Naive thymus-derived CD8-positive, alpha-beta T cell (primary cell): ENCODE results near the gene SCYGR5. TPM values are rescaled to one million over a fixed set of nuclear protein-coding genes. Genes with fewer than 3 reads are reported as not detected.
"Not testable (repeated sequence)": the region's sequence is repeated elsewhere in the genome, so short reads cannot be mapped to it uniquely, and the experiment has no call there.

ENCODE experiments used
- ATAC-seq, 2 donors: fragments of 150-1000 bp; cut with Tn5 transposase in 1 of 2; sonication (Bioruptor Pico), chemical (Tn5 transposase) in 1 of 2; 1 replicate in 1 of 2; 2 replicates in 1 of 2; pipeline ENCODE4 v1.10.0; 2021; ENCODE audit warnings: mild to moderate bottlenecking in 2 of 2, moderate library complexity in 2 of 2
- POLR2A ChIA-PET: fragments of 350-600 bp; sonication (Branson Sonifier 250); formaldehyde crosslinking; loops from one replicate; lab custom pipeline; 2021; ENCODE audit warnings: antibody characterized with exemption; lab: Charles Lee
- DNase-seq, 10 donors: peaks; one replicate each; pipeline versions ENCODE4 v3.0.0 to v3.0.0-alpha.2; 2020 to 2022
- H3K27ac Mint-ChIP-seq, 10 donors: one replicate each; pipeline ENCODE4 v1.8.0; 2020 to 2022; ENCODE audit warnings: mild to moderate bottlenecking in 10 of 10, mixed read lengths in 10 of 10, moderate library complexity in 4 of 10, inconsistent platforms in 1 of 10
- H3K27me3 Mint-ChIP-seq, 5 donors: one replicate each; pipeline ENCODE4 v1.8.0; 2021 to 2022; ENCODE audit warnings: mixed read lengths in 5 of 5
- H3K36me3 Mint-ChIP-seq, 3 donors: one replicate each; pipeline ENCODE4 v1.8.0; 2020 to 2022; ENCODE audit warnings: mixed read lengths in 3 of 3, mild to moderate bottlenecking in 2 of 3, inconsistent platforms in 1 of 3
- H3K4me1 Mint-ChIP-seq, 4 donors: one replicate each; pipeline ENCODE4 v1.8.0; 2021 to 2022; ENCODE audit warnings: mixed read lengths in 4 of 4
- H3K4me3 Mint-ChIP-seq, 10 donors: one replicate each; pipeline ENCODE4 v1.8.0; 2020 to 2022; ENCODE audit warnings: mild to moderate bottlenecking in 10 of 10, mixed read lengths in 10 of 10, moderate library complexity in 6 of 10, inconsistent platforms in 1 of 10
- H3K9me3 Mint-ChIP-seq, 9 donors: one replicate each; pipeline ENCODE4 v1.8.0; 2020 to 2022; ENCODE audit warnings: mixed read lengths in 9 of 9, mild to moderate bottlenecking in 3 of 9, inconsistent platforms in 1 of 9, moderate library complexity in 1 of 9
- polyA plus RNA-seq, 3 donors: library from polyadenylated mRNA; unstranded; fragments of 300-500 nt; fragmentation: Illumina TruSeq; gene quantifications; one replicate each; pipeline ENCODE4 v1.2.3, GENCODE V29; 2021
- total RNA-seq, 8 experiments: library from RNA in 2 of 8; stranded (reverse) in 2 of 8; gene quantifications; one replicate each; pipeline ENCODE4 v1.2.3 and lab custom pipeline; 2021 to 2026

The SCYGR5 gene, protein sequence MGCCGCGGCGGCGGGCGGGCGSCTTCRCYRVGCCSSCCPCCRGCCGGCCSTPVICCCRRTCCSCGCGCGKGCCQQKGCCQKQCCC
- total RNA-seq (not detected), polyA plus RNA-seq (not detected), total RNA-seq (lab: John Stamatoyannopoulos, UW) (0 reads per million in 6 experiments)

DNA sequence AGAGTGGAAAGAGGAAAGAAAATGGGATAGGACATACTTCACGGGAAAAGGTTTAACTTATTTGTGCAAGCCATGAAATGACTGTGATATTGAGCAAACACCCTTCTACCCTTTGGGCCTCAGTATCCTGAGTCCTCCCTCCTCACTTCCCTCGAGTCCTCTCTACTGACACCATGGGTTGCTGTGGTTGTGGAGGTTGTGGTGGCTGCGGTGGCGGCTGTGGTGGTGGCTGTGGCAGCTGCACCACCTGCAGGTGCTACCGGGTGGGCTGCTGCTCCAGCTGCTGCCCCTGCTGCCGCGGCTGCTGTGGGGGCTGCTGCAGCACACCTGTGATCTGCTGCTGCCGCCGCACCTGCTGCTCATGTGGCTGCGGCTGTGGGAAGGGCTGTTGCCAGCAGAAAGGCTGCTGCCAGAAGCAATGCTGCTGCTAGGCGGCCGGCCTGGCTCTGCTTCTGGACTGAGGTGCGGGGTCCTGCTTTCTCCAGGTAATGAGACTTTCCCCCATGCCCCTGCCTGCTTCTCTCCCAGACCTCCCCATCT, at the start of gene SCYGR5:
TSS of gene SCYGR5 (plus strand) at position 174 of the 540 bp plus-strand sequence. CDS start at position 174, 0 bp downstream.
- H3K4me1 Mint-ChIP-seq, POLR2A ChIA-PET, H3K27ac Mint-ChIP-seq, H3K4me3 Mint-ChIP-seq, H3K9me3 Mint-ChIP-seq, ATAC-seq, H3K36me3 Mint-ChIP-seq, DNase-seq, H3K27me3 Mint-ChIP-seq: not testable (repeated sequence)

DNA sequence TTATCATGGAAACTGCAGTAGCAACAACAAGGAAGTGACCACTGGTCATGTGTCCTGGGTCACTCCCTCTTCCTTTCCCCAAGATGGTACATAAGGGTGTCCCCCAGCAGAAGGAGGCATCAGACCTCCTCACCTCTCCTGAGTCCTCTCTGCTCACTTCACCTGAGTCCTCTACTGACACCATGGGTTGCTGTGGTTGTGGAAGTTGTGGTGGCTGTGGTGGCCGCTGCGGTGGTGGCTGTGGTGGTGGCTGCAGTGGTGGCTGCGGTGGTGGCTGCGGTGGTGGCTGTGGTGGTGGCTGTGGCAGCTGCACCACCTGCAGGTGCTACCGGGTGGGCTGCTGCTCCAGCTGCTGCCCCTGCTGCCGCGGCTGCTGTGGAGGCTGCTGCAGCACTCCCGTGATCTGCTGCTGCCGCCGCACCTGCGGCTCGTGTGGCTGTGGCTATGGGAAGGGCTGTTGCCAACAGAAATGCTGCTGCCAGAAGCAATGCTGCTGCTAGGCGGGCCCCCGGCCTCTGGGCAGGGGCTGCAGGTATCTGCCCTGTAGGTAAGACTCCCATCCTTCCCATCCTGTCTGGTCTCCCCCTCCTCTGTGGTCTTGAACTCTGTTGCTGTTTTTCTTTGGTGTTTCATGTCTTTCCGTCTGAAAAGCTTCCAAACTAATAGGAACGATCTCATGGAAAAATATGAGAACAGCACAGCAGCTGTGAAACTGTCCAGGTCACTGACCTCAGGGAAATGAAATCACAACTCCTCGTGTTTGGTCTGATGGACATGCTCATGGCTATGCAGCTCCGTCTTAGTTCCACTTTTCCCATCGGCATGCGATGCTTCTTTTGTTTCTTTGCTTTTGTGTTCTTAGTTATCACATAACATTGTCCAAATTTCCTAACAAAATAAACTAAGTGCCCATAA, 49.0 kb upstream of the SCYGR5 start, which contains the start of gene SCYGR4:
TSS of gene SCYGR4 (plus strand) at position 183 of the 915 bp plus-strand sequence. CDS start at position 183, 0 bp downstream.
- ATAC-seq, result no peak
- POLR2A ChIA-PET, result no interaction called here
- no peaks in the 10 kb centered on the region for H3K4me1 Mint-ChIP-seq
- peaks cover 7 to 24% (median 15%) of the 10 kb centered on the region in 5 donors for H3K27me3 Mint-ChIP-seq
- DNase-seq, result no peak
- H3K36me3 Mint-ChIP-seq, result no peaks in the 10 kb centered on the region
- peak within 1 kb of the TSS in 1 of 10 donors; percentile 13 for H3K27ac Mint-ChIP-seq
- H3K9me3 Mint-ChIP-seq, result peaks cover 0 to 2% (median 0%) of the 10 kb centered on the region in 9 donors
- H3K4me3 Mint-ChIP-seq, result no peak within 1 kb of the TSS

DNA sequence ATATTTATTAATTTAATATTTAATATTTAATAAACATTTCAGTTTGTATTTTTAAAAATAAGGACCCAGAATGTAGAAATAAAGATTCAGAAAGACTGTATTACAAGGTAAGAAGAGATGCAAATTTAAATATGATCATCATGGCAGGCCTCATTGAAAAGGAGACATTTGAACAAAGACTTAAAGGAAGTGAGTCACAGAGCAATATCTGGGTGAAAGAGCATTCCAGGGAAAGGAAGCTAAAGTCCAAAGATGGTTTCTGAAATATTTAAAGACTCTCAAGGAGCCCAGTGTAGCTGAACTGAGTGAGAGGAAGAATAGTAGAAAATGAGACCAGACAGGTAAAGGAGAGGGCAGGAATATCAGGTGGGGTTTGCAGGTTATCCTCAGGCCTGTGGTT, 43.4 kb upstream of the SCYGR5 start:
- peaks cover 0 to 8% (median 3%) of the 10 kb centered on the region in 5 donors for H3K27me3 Mint-ChIP-seq
- no peak for ATAC-seq
- no peaks in the 10 kb centered on the region for H3K4me1 Mint-ChIP-seq
- no peaks in the 10 kb centered on the region for H3K36me3 Mint-ChIP-seq
- no peak overlapping the region for H3K27ac Mint-ChIP-seq
- H3K4me3 Mint-ChIP-seq, result no peak overlapping the region
- DNase-seq, result no peak
- peaks cover 0 to 4% (median 0%) of the 10 kb centered on the region in 9 donors for H3K9me3 Mint-ChIP-seq
- POLR2A ChIA-PET, result no interaction called here

DNA sequence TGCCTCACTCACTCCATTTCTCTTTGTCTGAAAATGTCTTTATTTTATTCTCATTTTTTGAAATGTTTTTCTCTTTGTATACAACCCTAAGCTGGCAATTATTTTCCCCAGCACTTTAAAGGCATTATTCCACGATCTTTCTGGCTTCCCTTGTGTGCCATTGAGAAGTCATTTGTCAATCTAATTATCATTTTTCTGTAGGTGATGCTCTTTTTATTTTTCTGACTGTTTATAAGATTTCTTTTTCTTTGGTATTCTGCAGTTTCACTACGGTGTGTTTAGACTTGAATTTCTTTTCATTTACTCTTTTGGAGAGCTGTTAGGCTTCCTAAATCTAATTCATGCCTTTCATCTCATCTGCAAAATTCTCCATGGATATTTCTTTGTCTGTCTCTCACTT, 41.2 kb upstream of the SCYGR5 start:
- no peak overlapping the region for H3K4me3 Mint-ChIP-seq

DNA sequence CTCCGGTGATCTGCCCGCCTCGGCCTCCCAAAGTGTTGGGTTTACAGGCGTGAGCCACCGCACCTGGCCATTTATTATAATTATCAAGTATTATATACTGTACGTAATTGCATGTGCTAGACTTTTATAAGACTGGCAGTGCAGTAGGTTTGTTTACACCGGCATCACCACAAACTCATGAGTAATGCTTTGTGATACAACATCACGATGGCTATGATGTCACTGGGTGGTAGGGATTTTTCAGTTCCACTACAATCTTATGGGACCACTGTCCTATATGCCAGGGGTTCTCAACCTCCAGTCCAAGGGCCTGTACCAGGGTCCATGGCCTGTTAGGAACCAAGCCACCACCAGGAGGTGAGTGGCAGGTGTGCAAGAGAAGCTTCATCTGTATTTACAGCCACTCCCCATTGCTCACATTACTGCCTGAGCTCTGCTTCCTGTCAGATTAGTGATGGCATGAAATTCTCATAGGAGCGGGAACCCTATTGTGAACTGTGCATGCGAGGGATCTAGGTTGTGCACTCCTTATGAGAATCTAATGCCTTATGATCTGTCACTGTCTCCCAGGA, 39.9 kb upstream of the SCYGR5 start:
- DNase-seq (no peak), ATAC-seq (no peak)
- H3K4me1 Mint-ChIP-seq, result no peaks in the 10 kb centered on the region
- H3K9me3 Mint-ChIP-seq, result peaks cover 0 to 2% (median 0%) of the 10 kb centered on the region in 9 donors
- no peak overlapping the region for H3K4me3 Mint-ChIP-seq
- no peak overlapping the region for H3K27ac Mint-ChIP-seq
- peaks cover 7 to 13% (median 12%) of the 10 kb centered on the region in 5 donors for H3K27me3 Mint-ChIP-seq
- POLR2A ChIA-PET, result no interaction called here
- no peaks in the 10 kb centered on the region for H3K36me3 Mint-ChIP-seq

More for the DNA sequence above, 41.2 kb upstream of the SCYGR5 start:
- H3K36me3 Mint-ChIP-seq, result no peaks in the 10 kb centered on the region
- POLR2A ChIA-PET, result no interaction called here
- ATAC-seq (no peak), DNase-seq (no peak)
- H3K27me3 Mint-ChIP-seq, result peaks cover under 1 to 12% (median 3%) of the 10 kb centered on the region in 5 donors
- peaks cover 0 to 2% (median 0%) of the 10 kb centered on the region in 9 donors for H3K9me3 Mint-ChIP-seq
- peak overlapping the region in 1 of 10 donors; percentile 7 for H3K27ac Mint-ChIP-seq
- H3K4me1 Mint-ChIP-seq, result no peaks in the 10 kb centered on the region

DNA sequence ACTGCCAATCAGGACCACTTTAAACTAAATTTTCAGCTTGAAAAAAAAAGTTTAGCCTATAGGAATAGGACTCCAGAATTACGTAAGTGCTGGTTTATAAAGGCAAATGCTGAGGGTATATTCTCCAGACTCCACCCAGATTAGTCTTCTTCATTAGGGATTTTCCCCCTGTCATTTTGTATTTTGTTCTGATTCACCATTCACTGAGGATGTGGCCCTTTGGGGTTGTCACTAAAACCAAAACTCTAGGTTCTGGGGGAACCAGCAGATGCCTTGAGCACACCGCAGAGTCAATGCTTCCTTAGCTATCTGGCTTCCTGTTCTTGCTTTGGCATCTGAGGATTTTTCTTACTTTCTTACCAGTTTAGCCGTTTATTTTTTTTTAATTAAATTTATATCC, 38.8 kb upstream of the SCYGR5 start:
- ATAC-seq, result no peak
- POLR2A ChIA-PET, result no interaction called here
- H3K27me3 Mint-ChIP-seq, result peaks cover 7 to 14% (median 12%) of the 10 kb centered on the region in 5 donors
- H3K27ac Mint-ChIP-seq, result no peak overlapping the region
- no peak overlapping the region for H3K4me3 Mint-ChIP-seq
- H3K9me3 Mint-ChIP-seq, result peaks cover 0 to 2% (median 0%) of the 10 kb centered on the region in 9 donors
- H3K4me1 Mint-ChIP-seq, result no peaks in the 10 kb centered on the region
- no peak for DNase-seq
- H3K36me3 Mint-ChIP-seq, result no peaks in the 10 kb centered on the region

DNA sequence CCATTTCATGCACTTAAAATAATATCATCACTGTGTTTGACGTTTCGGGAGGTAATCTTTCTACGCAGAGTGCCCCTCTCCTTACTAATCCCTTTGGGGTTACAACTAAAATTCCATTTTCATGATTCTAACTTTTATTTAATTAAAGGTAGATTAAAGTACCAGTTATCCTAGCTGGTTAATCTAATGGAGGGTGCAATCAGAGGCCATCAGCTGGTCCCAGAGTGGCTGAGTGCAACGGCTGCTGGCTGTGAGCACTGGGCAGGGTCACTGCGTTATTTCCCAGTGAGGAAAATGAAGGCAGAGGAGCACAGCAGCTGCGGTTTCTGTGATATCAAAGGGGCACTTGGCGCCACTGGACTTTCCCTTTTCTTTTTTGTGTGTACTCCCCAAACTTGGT, 37.2 kb upstream of the SCYGR5 start:
- POLR2A ChIA-PET, result no interaction called here

DNA sequence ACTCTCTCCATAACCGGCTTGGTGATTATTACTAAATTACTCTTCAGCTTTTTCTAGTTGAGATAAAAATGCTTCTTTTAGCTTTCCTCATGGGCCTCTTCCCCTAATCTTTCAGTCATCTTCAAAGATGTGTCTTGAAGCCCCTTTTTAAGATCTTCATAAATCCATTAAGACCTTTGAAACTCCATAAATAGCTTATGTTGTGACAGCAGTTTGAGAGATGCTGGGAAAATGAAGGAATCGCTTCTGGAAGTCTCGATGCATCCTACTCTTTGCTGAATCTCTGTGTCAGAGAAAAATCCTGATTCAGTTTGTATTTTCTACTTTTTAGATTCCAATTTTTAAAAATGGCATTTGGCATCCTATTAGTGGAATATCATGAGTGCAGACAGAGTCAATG, 36.3 kb upstream of the SCYGR5 start:
- H3K4me1 Mint-ChIP-seq, result no peaks in the 10 kb centered on the region

More for the DNA sequence above, 37.2 kb upstream of the SCYGR5 start:
- Mint-ChIP-seq H3K27me3 (peaks cover 7 to 14% (median 9%) of the 10 kb centered on the region in 5 donors), H3K9me3 (no peaks in the 10 kb centered on the region), H3K4me1 (no peaks in the 10 kb centered on the region), H3K27ac (no peak overlapping the region), H3K36me3 (no peaks in the 10 kb centered on the region), H3K4me3 (no peak overlapping the region)
- DNase-seq (no peak), ATAC-seq (no peak)

DNA sequence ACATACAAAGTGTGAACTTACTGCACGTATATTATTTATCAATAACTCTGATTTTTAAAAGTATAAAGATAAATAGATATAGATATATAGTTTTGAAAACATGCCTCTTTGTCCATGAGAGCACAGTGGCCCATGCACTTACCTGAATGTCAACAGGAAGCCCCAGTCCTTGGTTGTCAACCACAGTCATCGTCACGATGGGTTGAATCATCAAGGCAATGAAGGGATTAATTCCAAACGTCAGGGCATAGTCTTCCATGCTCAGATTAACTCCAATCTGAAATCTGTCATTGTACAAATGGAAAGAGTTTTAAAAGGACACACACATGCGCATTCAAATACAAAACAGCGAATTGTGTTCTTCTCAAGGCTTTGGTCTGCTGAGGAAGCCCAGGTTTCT, 33.8 kb upstream of the SCYGR5 start:
- no peak for DNase-seq
- H3K9me3 Mint-ChIP-seq, result no peaks in the 10 kb centered on the region
- no peaks in the 10 kb centered on the region for H3K36me3 Mint-ChIP-seq
- POLR2A ChIA-PET, result no interaction called here
- no peaks in the 10 kb centered on the region for H3K4me1 Mint-ChIP-seq
- H3K27me3 Mint-ChIP-seq, result peaks cover 5 to 14% (median 7%) of the 10 kb centered on the region in 5 donors
- H3K27ac Mint-ChIP-seq, result no peak overlapping the region
- ATAC-seq, result no peak
- H3K4me3 Mint-ChIP-seq, result no peak overlapping the region

More for the DNA sequence above, 36.3 kb upstream of the SCYGR5 start:
- Mint-ChIP-seq H3K27ac (no peak overlapping the region), H3K9me3 (no peaks in the 10 kb centered on the region), H3K36me3 (no peaks in the 10 kb centered on the region), H3K4me3 (no peak overlapping the region), H3K27me3 (peaks cover 7 to 14% (median 9%) of the 10 kb centered on the region in 5 donors)
- DNase-seq (no peak), ATAC-seq (no peak)
- POLR2A ChIA-PET, result no interaction called here

DNA sequence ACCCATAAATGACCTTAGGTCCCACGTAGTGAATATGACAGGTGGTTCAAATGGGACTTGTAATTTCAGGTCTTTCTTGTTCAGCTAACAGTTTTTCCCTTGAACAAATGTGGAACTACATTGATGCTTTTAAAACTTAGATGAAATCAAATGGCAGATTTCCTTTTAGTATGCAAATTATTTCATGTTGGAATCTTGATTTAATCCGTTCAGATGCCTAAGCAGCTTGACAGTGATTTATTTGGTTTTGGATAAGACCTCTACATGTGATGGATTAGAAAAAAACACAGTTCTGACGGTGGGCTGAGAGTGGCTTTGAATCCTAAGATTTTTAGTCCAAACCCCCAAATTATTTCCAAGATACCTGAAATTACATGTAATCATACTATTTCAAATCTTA, 32.4 kb upstream of the SCYGR5 start:
- H3K36me3 Mint-ChIP-seq, result no peaks in the 10 kb centered on the region
- no peak for ATAC-seq

DNA sequence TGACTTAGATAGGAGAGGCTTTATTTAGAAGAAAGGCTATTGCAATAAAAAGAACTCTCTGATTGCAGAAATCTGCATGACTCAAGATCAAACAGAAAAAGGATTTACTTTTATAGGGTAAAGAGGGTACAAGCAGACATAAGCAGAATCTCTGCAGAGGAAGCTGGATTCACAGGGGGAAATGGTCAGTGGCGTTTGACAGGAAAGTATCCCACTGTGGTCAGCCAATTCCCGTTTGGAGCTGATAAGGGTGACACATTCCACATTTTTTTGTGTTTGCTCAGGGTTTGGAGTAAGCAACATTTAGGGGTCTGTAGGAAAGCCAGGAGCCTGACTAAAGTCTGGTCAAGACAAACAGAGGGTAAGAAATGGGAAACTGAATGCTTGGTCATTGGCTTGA, 23.9 kb upstream of the SCYGR5 start:
- H3K9me3 Mint-ChIP-seq, result no peaks in the 10 kb centered on the region
- ATAC-seq, result no peak

More for the DNA sequence above, 32.4 kb upstream of the SCYGR5 start:
- Mint-ChIP-seq H3K27me3 (peaks cover 4 to 14% (median 5%) of the 10 kb centered on the region in 5 donors), H3K27ac (no peak overlapping the region), H3K4me3 (no peak overlapping the region), H3K9me3 (no peaks in the 10 kb centered on the region), H3K4me1 (no peaks in the 10 kb centered on the region)
- DNase-seq, result no peak
- POLR2A ChIA-PET, result no interaction called here

DNA sequence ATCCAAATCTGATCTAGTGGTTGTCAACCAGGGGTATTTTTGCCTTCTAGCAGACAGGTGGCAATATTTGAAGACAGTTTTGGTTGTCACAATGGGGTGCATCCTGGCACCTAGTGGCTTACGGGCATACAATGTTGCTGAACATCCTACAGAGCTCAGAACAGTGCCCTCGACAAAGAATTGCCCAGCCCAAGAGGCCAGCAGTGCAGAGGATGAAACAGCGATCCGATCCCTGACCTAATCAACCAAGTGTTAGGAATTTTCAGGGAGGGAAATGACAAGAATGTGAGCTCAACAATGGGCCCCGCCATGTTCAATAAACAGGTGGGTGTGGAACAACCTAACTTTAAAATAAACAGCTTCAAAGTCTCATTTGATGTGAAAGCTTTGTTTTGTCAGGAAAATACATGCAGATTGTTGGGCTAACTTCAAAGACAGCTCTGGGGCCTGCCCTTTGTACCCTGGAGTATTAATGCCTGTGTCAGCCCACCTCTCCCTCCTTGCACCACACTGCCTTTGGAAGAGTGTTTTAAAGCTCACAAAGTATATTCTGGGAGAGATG, 22.5 kb upstream of the SCYGR5 start:
- H3K4me3 Mint-ChIP-seq, result no peak overlapping the region
- POLR2A ChIA-PET, result no interaction called here
- no peaks in the 10 kb centered on the region for H3K4me1 Mint-ChIP-seq
- H3K9me3 Mint-ChIP-seq, result no peaks in the 10 kb centered on the region
- DNase-seq, result no peak
- H3K27ac Mint-ChIP-seq, result peak overlapping the region in 1 of 10 donors; percentile 13
- peaks cover 2 to 20% (median 3%) of the 10 kb centered on the region in 5 donors for H3K27me3 Mint-ChIP-seq
- no peaks in the 10 kb centered on the region for H3K36me3 Mint-ChIP-seq
- no peak for ATAC-seq

More for the DNA sequence above, 23.9 kb upstream of the SCYGR5 start:
- Mint-ChIP-seq H3K27ac (peak overlapping the region in 1 of 10 donors; percentile 5), H3K4me3 (no peak overlapping the region), H3K27me3 (peaks cover 2 to 6% (median 3%) of the 10 kb centered on the region in 5 donors), H3K36me3 (no peaks in the 10 kb centered on the region), H3K4me1 (no peaks in the 10 kb centered on the region)
- POLR2A ChIA-PET, result no interaction called here
- DNase-seq, result no peak
